IPS-NIHi7 (cell line): ENCODE results near the gene SMARCD1.

ENCODE experiments used
- DNase-seq: peaks from one replicate; pipeline ENCODE4 v3.0.0; 2012; ENCODE audit warnings: mixed read lengths; ENCODE audit errors: extremely low spot score

SMARCD1 gene

DNA sequence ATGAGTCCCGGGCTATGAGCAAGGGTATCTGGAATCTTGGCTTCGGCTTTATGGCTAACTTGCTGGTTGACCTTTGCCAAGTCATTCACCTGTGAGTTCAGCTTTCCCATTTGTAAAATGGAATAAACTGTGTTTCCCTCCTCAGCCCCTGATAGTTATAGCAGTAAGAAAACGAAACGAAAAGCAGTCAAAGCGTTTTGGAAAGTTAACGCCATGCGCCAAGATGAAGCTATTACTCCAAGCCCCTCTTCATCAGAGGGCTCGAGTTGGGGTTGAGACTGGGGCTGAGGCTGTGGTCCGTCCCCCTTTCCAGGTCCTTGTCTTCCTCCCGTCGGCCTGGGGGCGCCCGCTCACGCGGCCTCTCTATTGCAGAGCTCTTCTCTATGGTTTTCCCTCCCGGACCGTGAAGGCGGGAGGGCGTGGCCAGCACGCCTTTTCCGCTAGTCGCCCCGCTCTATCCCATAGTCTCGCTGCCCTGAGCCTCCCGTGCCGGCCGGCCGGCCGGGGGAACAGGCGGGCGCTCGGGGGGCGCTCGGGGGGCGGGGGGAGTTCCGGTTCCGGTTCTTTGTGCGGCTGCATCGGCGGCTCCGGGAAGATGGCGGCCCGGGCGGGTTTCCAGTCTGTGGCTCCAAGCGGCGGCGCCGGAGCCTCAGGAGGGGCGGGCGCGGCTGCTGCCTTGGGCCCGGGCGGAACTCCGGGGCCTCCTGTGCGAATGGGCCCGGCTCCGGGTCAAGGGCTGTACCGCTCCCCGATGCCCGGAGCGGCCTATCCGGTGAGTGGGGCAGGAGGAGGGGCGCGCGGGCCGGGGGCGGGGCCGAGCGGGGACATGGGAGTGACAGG is at the start of gene SMARCD1:
TSS of gene SMARCD1 (plus strand) at position 568 of the 840 bp plus-strand sequence. CDS start at position 596, 28 bp downstream.
- DNase-seq = peak; percentile 94

GRCh38 chr12:50038336-50038735 is 46.8 kb upstream of the SMARCD1 start:
- no peak for DNase-seq

GRCh38 chr12:50039151-50039835 is 45.8 kb upstream of the SMARCD1 start:
- peak; percentile 91 for DNase-seq

- DNase-seq = no peak
Observed at GRCh38 chr12:50040657-50041056, 44.5 kb upstream of the SMARCD1 start.

GRCh38 chr12:50041062-50041860 is 43.9 kb upstream of the SMARCD1 start:
- no peak for DNase-seq

DNA sequence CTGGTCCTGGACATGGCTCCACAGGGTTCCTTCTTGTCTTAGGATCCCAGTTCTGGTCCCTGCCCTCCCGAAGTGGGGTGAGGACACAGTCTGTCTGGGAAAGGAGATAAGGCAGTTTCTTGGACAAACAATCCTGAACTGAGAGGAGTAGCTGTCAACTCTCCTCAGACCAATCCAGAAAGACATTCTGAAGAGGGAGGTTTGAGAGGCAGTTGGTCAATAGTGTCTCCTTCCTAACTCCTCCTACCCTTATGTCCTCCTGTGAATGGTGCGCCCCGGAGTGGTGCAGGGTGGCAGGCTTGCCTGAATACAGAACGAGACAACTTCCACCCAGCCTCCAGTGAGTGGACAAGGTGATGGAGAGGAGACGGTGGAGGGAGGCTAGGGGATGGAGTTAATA is 43.2 kb upstream of the SMARCD1 start:
- no peak for DNase-seq

DNA sequence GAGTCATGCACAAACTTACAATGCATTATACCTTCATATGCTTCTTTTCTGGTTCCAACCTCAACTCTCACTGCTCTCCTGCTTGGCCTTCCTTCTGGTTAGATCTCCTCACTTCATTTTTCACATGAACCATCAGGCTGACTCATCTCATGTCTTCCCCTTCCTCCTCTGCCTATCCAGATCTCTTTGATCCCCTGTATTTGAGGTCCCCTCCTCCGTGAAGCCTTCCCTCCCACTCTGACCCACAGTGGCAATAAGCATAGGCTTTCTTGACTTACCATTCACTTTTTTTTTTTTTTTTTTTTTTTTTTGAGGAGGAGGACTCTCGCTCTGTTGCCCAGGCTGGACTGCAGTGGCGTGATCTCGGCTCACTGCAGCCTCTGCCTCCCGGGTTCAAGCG is 42.4 kb upstream of the SMARCD1 start:
- no peak for DNase-seq

- DNase-seq = no peak
Observed at GRCh38 chr12:50043308-50043707, 41.8 kb upstream of the SMARCD1 start.

DNA sequence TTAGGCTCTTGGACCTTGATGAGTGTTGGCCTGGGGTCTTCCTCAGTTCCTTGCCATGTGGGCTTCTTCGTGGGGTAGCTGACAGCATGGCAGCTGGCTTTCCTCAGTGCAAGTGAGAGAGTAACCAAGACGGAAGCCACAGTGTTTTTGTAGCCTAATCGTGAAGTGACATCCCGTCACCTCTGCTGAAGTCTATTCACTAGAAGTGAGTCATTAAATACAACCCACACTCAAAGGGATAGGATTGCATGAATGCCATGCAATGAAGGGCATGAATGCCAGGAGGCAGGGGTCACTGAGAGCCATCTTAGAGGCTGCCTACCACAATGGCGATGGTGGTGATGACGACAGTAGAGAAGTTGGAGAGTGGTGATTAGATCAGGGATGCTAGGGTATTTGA is 41.3 kb upstream of the SMARCD1 start:
- no peak for DNase-seq

- no peak for DNase-seq
Observed at GRCh38 chr12:50047693-50048250, 37.4 kb upstream of the SMARCD1 start.

DNA sequence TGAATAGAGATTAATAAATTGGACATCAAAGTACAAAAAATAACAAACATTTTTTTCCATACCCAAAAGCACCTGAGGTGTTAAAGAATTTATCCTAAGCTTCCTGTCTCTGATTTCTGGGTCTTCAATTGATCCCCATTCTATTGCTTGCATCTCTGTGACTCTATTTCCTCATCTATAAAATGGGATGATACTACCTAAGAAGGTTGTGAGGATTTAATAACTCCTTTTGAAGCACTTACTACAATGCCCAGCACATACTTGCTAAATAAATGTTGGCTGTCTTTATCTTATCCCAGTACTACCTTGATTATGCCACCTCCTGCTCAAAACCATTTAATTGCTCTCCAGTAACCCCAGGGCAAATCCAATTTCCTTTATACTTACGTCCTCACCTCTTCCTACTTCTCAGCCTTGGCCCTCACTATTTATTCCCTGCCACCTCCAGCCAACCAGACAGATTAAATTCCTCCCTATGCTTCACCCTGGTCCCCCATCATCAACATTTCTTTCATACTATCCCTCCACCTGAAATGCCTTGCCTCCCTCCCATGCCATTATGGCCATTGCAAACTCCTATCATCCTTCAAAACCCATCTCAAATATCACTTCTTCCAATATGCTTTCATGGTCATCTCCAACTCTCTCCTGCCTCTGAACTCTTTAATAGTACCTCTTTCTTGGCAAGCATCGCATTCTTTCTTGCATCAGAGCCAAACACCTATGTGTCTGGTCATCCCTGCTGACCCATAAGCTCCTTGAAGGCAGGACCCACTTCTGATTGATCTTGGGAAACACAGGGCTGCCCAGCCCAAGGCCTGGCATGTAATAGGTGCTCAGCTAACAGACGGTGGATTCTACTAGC is 35.7 kb upstream of the SMARCD1 start:
- no peak for DNase-seq

DNA sequence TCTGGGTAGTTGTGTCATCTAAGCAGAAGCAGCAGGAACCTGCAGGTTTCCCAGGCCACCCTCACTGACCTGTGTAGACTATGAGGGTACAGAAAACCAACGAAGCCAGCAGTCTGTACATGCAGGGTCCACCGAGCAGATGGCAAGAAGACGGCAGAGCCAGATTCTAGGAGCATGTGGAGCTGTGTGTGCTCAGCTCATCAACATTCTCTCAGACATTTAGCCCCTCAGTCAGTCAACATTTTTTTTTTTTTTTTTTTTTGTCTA is 35.1 kb upstream of the SMARCD1 start:
- no peak for DNase-seq

GRCh38 chr12:50050410-50051098 is 34.6 kb upstream of the SMARCD1 start:
- peak; percentile 62 for DNase-seq

GRCh38 chr12:50051101-50051806 is 33.9 kb upstream of the SMARCD1 start:
- peak; percentile 60 for DNase-seq

DNA sequence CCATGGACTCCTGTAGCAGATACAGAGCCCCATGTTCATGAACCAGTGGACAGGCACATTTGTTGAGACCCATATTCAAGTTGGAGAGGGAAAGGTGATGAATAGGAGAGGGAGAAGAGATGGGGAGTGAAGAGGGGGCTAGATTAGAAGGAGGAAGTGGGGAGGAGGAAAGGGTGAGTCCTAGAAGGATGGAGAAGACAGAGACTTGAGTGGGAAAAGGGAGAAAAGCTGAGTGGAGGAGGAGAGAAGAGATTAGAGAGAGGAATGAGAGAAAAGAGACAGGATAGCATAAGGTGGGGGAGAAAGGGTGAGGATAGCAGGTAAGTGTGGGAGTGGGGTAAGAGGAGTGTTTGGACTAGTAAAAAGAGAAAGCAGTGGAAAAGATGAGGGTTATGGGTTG is 32.6 kb upstream of the SMARCD1 start:
- DNase-seq = no peak

- DNase-seq = no peak
Observed at GRCh38 chr12:50052964-50053363, 32.2 kb upstream of the SMARCD1 start.

- no peak for DNase-seq
Observed at GRCh38 chr12:50053583-50053982, 31.6 kb upstream of the SMARCD1 start.

- DNase-seq = peak; percentile 79
Observed at GRCh38 chr12:50055831-50056638, 29.1 kb upstream of the SMARCD1 start.

DNA sequence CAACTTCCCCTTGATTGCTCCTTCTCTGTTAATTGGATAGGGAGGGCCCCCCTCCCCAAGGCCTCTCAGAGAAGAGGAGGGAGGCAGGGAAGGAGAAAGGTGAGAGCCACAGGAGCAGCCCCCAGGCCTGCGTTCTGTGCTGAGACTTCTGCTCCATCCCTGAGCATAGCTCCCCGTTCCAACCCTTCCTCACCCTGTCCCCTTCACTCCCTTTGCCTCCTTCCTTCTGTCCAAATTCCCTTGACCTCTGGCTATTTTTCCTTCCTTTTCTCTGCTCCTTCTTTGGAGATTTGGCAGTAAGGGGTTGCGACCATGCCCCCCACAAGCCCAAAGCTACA is 28.5 kb upstream of the SMARCD1 start:
- DNase-seq = no peak
